ENCODE data around the gene OTOA.
"Not testable (repeated sequence)": the region's sequence is repeated elsewhere in the genome, so short reads cannot be mapped to it uniquely, and the experiment has no call there.

The OTOA gene

GRCh38 chr16:21719283-21719682 is 55.5 kb downstream of the OTOA start:
- DNase-seq = no peak

- DNase-seq = no peak
Observed at GRCh38 chr16:21720533-21720932, 56.8 kb downstream of the OTOA start.

- no peak for DNase-seq
Observed at GRCh38 chr16:21722771-21723455, 59.1 kb downstream of the OTOA start.

DNA sequence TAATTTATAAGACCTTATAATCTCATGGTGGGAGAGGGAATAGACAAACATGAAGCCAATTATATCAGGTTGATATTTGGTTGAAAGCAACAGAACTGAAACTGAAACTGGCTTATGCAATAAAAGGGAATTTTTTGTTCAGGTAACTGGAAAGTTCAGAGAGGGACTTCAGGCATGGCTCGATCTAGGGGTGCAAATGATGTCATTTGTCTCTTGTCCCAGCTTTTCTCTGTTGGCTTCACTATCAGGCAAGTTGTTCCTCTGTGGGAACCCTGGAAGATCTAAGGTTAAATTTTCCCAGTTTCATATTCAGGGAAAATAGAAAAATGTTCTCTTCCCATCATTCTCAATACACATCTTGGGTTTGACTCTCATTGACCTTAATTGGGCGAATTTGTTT is 59.8 kb downstream of the OTOA start:
- DNase-seq = no peak

- no peak for DNase-seq
Observed at GRCh38 chr16:21727344-21727743, 63.6 kb downstream of the OTOA start.

DNA sequence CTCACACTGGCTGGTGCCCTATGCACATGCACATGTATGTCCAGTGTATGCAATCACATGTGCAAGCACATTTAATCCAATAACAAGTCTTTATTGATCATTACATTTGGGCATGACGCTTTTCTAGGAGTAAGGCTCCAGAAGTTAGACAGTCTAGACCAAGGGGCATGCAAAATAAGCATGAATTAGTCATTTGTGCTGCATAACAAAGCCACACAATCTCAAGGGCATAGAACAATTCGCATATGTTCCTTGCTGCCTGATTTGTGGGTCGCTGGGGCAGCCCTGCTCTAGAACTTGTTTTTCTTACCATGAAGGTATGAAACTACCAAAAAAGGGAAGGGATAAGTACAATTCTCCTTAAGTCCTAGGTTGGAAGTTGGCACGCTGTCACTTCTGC is 67.5 kb downstream of the OTOA start:
- DNase-seq = not testable (repeated sequence)

DNA sequence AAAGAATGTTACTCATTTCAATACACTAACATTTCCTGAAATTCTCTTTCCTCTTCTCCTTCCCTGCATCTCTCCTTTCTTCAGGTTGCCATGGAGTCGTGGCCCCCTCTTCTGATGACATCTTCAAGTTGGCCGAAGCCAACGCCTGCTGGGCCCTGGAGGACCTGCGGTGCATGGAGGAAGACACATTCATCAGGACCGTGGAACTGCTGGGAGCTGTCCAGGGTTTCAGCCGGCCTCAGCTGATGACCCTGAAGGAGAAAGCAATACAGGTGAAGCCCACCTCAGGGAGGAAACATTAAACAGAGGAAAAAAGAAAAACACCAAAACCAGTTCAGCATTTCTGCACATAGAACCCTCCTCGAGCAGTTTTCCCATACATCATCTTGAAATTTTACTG is 76.9 kb downstream of the OTOA start:
- not testable (repeated sequence) for DNase-seq

DNA sequence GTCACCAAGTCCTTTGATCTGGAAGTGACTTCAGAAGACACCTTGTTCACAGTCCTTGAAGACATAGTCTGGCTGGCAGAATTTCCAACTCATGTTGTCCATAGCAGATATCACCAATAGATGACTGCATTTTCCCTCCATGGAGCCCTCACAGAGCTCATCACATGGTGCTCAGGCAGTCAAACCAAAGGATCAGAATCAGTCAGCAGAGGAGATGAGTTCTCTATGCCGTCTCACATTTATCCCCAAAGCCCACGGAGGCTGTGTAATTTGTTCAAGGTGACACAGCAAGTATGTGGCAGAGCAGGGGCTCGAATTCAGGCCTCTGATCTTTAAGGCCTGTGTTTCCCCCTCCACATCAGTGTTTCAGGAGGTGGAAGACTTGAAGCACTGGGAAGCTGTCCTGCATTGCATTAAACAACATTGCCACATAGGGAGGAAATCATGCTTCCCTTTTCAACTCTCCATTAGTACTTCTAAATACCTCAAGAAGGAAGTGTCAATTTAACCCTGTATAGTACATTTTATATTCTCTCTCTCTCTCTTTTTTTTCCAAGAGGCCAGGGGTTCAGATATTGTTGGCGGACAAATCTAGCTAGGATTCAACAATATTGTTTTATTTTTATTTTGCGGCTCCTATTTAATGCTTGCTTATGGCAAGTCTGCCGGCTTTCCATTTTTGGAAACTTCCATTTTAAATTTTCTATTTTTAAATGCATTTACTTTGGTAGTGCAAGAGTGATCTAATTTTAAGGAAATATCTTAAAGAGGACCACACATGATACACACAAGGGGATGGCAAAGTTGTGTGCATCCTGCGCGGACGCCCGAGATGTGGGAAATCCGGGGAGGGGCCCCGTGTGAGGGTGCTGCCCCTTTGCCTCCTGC is 92.7 kb downstream of the OTOA start:
- DNase-seq = peak in 1 of 58 donors; percentile 3

GRCh38 chr16:21757080-21757671 is 93.4 kb downstream of the OTOA start:
- not testable (repeated sequence) for DNase-seq

GRCh38 chr16:21768280-21768679 is 104.5 kb downstream of the OTOA start:
- not testable (repeated sequence) for DNase-seq

DNA sequence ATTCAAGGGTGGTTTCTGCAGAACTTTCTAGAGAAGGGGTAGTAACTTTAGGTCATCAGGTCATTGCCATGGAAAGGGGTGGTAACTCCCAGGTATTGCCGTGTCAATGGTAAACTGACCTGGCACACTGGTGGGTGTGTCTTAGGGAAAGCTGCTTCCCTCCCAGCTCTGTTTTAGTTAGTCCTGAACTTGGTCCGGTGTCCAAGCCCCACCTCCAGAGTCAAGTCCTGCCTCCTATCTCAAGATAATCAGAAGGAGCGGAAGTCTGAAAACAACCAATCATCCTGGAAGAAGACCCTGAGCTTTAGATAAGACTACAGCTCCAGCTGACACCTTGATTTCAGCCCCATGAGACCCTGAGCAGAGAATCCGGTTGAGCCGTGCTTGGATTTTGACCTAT is 105.0 kb downstream of the OTOA start:
- not testable (repeated sequence) for DNase-seq

GRCh38 chr16:21769284-21769683 is 105.5 kb downstream of the OTOA start:
- DNase-seq = not testable (repeated sequence)

DNA sequence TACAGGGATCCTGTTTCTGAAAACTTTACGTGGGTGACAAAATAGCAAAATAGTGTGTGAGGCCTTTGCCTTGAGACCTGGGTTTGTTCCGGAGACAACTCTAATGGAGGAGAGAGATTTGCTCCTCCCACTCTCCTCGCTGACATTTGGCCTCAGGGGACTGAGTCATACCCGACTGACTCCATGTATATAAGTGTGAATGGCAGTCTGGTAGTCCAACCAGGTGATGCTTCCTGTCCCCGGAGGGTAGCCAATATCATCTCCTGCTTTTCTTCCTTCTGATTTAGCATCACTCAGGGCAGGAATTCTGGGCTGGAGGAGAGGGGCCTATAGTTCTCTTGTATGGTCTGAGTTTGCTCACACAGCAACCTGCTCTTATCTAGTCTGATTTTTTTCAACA is 106.8 kb downstream of the OTOA start:
- not testable (repeated sequence) for DNase-seq

- DNase-seq = not testable (repeated sequence)
Observed at GRCh38 chr16:21772547-21773206, 108.9 kb downstream of the OTOA start.

- not testable (repeated sequence) for DNase-seq
Observed at GRCh38 chr16:21773207-21773553, 109.4 kb downstream of the OTOA start.

DNA sequence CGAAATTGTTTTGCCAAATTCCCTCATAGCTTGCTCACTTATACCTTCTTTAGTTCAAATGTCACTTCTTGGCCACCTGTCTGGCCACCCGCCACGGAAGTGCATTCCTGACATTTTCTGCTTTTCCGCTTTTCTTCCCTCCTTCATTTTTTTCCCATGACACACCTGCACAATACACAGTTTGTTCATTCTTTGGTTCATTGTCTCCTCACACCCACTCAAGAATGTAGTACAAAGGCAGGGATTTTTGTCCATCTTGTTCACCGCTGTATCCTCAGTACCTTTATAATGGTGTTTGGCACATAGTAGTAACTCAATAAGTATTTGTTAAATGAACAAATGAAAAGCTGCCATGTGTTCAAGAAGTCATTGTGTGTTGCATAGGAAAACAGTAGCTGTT is 116.8 kb downstream of the OTOA start:
- not testable (repeated sequence) for DNase-seq

GRCh38 chr16:21790506-21790905 is 126.7 kb downstream of the OTOA start:
- DNase-seq = not testable (repeated sequence)

DNA sequence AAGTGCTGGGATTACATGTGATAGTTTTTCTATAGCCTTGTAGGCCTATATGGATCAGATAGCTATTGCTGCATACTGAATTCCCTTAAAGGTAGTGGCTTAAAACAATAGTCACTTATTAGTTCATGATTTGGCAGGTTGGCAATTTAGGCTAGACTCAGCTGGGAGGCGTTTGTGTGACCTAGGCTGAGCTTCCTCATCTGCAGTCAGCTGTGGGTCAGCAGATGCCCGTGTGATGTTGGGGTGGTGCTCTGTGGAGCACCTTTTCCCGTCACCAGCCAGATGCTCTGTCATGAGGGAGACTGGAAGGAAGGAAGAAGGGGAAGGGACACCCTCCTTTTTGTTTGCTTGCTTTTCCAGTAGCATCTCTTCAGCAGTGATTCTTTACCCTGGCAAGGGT is 129.5 kb downstream of the OTOA start:
- not testable (repeated sequence) for DNase-seq

GRCh38 chr16:21798601-21799000 is 134.8 kb downstream of the OTOA start:
- not testable (repeated sequence) for DNase-seq

DNA sequence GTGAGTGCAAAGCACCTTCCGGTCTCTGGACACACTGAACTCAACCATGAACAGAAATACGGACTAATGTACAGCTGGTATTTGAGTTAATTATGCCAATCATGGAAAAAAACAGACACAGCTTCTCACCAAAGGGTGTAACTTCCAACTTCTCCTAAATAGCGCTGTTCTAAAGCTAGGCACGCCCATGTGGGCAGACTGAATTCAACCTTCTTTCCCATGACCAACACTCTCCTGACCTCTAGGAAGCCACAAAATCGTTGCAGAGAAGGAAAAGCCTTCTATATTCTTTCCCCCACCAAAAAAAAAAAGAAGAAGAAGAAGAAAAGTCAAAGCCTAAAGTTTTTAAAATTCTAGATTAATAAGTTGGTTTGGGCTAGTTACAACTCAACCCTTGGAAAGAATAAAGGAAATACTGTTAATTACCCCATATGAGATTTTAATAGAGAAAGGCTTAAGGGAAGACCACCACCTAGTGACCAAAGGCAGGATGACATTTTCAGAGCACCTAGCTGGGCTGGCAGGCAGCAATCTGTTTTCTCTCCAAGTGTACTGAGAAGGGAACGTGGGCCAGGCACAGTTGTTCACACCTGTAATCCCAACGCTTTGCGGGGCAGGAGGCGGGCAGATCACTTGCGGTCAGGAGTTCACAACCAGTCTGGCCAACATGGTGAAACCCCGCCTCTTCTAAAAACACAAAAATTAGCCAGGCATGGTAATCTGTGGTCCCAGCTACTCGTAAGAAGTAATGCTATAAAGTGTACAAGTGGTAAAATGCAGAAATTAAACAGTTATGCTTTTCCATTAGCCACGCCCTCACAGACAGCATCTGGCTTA is 138.0 kb downstream of the OTOA start:
- DNase-seq = peak in 4 of 58 donors; percentile 1 to 3 (median 2)

GRCh38 chr16:21802375-21802663 is 138.6 kb downstream of the OTOA start:
- DNase-seq = not testable (repeated sequence)
